Fibroblast of peridontal ligament (primary cell): ENCODE results near the gene MAP3K10.

ENCODE experiments used
- DNase-seq: peaks from one replicate; pipeline ENCODE4 v3.0.0-alpha.2; 2010; ENCODE audit errors: extremely low read depth

MAP3K10 gene

GRCh38 chr19:40174092-40174491 is 17.1 kb upstream of the MAP3K10 start:
- DNase-seq, result no peak

DNA sequence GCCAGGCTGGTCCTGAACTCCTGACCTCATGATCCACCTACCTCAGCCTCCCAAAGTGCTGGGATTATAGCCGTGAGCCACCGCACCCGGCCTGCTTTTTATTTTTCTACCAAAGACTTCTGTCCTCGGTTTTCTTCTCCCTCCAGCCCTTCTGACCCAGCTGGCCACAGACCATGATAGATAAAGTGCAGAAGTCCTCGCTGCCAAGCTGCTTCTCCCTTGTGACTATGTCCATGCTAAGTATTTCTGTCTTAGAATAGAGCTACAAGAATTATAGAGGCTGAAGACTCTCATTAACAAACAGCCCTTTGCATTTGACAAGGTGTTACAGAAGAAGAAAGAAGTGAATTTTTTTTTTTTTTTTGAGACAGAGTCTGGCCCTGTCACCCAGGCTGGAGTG is 15.4 kb upstream of the MAP3K10 start:
- no peak for DNase-seq

GRCh38 chr19:40177286-40178070 is 13.7 kb upstream of the MAP3K10 start:
- no peak for DNase-seq

GRCh38 chr19:40178756-40179155 is 12.5 kb upstream of the MAP3K10 start:
- DNase-seq, result no peak

GRCh38 chr19:40184273-40184672 is 7.0 kb upstream of the MAP3K10 start:
- no peak for DNase-seq

DNA sequence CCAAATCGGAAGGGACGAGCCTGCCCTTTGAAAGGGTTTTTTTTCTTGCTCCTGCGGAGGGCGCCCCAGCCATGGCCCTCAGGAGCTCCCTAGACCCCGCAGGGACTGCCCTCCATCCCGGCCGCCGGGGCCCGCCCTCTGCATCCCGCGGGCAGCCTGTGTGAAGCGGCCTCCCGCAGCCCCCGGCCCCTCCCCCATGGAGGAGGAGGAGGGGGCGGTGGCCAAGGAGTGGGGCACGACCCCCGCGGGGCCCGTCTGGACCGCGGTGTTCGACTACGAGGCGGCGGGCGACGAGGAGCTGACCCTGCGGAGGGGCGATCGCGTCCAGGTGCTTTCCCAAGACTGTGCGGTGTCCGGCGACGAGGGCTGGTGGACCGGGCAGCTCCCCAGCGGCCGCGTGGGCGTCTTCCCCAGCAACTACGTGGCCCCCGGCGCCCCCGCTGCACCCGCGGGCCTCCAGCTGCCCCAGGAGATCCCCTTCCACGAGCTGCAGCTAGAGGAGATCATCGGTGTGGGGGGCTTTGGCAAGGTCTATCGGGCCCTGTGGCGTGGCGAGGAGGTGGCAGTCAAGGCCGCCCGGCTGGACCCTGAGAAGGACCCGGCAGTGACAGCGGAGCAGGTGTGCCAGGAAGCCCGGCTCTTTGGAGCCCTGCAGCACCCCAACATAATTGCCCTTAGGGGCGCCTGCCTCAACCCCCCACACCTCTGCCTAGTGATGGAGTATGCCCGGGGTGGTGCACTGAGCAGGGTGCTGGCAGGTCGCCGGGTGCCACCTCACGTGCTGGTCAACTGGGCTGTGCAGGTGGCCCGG is 815 bp downstream of the MAP3K10 start:
- DNase-seq, result no peak

DNA sequence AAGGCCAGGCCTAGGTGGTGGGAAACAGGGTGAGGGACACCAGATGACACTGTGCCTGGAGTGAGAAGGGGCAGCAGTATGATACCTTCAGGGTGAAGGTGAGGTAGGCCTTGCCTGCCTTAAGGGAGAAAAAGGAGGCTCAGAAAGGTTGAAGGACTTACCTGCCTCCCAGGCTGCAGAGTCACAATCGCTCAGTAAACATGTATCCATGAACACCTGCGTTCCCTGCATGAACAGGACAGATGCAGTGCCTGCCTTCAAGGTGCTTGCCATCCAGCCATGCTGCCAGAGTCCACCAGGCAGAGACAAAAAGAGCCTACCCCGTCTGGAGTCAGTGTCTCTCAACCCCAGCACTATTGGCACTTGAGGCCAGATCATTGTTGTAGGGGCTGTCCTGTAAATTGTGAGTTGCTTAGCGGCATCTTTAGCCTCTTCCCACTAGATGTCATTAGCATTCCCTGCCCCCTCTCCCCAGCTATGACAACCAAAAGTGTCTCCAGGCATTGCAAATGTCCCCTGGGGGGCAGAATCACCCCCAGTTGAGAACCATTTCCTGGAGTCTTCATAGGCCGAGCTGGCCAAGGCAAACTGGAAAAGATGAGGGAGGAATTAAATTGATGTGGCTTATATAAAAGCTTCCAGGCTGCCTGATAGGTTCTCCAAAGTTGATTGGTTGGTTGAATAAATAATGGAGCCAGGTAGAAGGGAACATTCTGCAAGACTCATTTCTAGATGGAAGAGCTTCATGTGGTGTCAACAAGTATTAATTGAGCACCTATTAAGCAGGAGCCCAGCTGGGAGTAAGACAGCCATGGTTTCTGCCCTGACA is 1.7 kb downstream of the MAP3K10 start:
- no peak for DNase-seq

DNA sequence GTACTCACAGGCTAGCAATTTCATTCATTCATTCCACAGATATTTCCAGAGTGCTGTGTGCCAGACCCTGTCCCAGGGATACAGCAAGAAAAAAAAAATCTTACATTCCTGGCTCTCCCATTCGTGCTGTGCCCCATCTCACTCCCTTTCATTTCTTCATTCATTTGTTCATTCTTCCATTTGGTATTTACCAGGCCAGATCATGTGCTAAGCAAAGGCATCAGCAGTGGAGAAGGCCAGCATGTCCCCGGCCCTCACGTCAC is 2.3 kb downstream of the MAP3K10 start:
- peak; percentile 7 for DNase-seq

DNA sequence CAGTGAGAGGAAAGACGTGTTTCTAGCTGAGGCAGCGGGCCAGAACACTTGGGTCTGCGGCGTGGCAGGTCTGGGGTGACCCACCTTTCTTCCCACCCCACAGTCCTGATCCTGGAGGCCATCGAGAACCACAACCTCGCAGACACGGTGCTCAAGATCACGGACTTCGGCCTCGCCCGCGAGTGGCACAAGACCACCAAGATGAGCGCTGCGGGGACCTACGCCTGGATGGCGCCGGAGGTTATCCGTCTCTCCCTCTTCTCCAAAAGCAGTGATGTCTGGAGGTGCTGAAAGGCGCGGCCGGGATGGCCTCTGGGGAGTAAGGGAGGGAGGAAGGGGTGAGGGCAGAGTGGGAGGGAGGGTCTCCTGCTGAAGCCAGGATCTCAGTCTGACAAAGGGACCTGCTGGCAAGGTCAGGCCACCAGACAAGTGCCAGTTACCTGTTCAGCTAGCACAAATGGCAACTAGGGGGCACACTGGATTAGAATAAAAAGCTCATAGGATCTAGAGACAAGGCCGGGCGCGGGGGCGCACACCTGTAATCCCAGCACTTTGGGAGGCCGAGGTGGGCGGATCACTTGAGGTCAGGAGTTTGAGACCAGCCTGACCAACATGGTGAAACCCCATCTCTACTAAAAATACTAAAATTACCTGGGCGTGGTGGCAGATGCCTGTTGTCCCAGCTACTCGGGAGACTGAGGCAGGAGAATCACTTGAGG is 7.2 kb downstream of the MAP3K10 start:
- no peak for DNase-seq

DNA sequence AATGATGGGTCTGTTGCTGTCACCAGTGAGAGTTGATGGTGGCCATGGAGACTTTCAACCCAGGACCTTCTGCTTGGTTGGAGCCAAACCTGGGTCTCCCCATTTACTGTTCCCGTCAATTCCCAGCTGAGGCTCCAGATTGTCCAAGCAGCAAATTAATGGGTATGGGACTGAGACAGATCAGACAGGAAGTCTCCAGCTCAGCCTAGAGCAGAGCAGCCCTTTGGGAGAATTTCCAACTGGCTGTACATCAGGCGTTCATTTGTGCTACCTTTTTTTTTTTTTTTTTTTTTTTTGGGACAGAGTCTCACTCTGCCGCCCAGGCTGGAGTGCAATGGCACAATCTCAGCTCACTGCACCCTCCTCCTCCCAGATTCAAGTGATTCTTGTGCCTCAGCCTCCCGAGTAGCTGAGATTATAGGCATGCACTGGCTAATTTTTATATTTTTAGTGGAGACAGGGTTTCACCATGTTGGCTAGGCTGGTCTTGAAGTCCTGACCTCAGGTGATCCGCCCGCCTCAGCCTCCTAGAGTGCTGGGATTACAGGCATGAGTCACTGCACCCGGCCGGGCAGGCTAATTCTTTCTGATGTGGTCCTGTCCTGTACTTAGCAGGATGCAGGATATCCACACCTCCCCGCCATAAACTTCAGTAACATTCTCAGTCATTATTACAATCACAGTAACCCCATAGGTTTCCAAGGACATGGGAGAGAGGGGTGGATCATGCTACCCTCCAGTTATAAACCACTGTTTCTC is 9.3 kb downstream of the MAP3K10 start:
- no peak for DNase-seq

DNA sequence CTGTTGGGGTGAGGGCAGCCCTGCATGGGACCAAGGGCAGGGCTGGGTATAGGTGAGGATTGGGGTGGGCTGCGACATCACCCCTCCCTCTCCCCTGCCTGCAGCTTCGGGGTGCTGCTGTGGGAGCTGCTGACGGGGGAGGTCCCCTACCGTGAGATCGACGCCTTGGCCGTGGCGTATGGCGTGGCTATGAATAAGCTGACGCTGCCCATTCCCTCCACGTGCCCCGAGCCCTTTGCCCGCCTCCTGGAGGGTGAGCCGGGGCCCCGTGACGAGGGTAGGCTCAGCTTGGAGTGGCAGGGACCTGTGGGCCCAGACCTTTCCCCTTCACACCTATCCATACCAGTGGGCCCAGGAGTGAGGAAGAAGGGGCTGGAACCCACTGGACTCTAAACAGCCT is 13.2 kb downstream of the MAP3K10 start:
- no peak for DNase-seq

GRCh38 chr19:40205760-40206159 is 14.5 kb downstream of the MAP3K10 start:
- no peak for DNase-seq

GRCh38 chr19:40208602-40209001 is 17.4 kb downstream of the MAP3K10 start:
- DNase-seq, result no peak

- DNase-seq, result no peak
These were observed 19.7 kb downstream of the MAP3K10 start for GRCh38 chr19:40210889-40211288.

DNA sequence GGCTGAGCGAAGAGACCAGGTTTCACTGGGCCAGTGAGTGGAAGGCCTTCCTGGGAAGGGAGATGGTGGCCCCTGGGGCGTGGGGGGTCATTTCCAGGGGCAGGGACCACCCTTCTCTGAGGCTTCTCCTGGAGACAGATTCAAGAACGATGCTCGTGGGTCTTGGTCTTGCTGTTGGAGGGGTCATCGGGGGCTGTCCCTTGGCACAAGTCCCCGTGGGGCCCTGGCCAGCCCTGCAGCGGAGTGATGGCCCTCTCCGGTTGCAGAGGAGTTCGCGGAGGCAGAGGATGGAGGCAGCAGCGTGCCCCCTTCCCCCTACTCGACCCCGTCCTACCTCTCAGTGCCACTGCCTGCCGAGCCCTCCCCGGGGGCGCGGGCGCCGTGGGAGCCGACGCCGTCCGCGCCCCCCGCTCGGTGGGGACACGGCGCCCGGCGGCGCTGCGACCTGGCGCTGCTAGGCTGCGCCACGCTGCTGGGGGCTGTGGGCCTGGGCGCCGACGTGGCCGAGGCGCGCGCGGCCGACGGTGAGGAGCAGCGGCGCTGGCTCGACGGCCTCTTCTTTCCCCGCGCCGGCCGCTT is 22.1 kb downstream of the MAP3K10 start:
- no peak for DNase-seq

DNA sequence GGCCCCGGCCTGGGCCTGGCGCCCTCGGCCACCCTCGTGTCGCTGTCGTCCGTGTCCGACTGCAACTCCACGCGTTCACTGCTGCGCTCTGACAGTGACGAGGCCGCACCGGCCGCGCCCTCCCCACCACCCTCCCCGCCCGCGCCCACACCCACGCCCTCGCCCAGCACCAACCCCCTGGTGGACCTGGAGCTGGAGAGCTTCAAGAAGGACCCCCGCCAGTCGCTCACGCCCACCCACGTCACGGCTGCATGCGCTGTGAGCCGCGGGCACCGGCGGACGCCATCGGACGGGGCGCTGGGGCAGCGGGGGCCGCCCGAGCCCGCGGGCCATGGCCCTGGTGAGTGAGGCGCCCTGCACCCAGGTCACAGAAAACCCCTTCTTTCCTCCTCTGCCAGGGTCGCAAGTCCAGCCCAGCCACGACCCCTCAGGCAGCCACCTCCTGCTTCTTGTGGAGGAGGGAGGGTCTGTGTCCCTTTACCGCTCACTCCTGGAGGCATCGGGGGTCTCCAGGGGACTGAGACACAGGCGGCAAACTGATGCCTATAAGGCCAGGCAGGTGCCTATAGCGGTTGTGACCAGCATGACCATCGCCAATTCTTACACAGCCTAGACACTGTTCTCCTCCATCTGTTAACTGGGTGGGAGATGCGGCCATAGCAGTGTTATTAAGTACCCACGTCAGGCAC is 22.8 kb downstream of the MAP3K10 start:
- no peak for DNase-seq

- no peak for DNase-seq
These were observed 23.7 kb downstream of the MAP3K10 start for GRCh38 chr19:40214936-40215335.

DNA sequence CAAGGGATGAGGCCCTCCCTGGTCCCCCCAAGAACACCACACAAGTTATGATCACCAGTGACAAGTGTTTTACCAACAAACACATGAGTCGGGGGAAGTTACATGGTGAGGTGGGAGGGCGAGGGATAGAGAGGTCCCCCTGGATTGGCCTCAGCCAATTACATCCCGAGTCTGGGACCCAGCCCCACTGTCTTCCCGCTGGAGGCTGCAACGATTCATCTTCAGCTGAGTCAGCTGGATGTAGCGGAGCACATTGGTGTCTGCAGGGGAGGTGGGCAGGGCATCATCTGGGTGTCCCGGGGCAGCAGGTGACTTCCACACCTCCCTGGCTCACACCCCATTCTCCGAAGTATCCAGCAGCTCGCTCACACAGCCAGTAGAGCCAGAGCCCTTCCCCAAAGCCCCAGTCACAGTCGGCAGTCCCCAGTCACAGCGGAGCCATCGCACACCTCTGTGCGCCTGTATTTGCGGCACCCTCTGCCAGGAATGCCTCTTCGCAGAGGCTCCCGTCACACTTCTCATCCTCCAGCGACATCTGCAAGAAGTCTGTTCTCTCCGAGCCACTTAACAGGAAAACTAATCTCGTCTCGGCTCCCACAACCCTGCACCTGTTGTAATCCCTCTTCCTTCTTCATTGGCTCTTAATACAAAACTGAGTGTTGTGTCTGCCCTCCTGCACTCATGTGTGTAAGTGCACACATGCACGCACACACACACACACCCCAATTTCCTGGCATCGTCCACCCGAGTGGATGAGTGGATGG is 25.0 kb downstream of the MAP3K10 start:
- DNase-seq, result no peak

DNA sequence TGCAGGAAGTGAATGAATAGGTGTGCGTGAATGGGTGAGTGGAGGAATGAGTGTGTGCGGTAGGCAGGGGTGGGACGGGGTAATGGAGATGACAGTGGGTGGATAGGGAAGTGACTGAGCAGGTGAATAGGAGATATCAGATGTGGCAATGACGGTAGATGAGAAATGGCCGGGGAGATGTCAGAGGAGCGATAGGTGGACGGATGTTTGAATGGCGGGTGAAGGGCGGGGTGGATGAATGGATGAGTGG is 25.5 kb downstream of the MAP3K10 start:
- no peak for DNase-seq
